ENCODE measurements around the gene SPATA16.

SPATA16 gene

GRCh38 chr3:172924546-172924945 lies 216.5 kb downstream of the SPATA16 start:
- Histone ChIP-seq H3K9me2 (replicated peaks; ENCODE audit: insufficient read depth, low read length) (no peaks in the 10 kb centered on the region), H3K27me3 (replicated peaks; ENCODE audit: insufficient read depth, low read length) (no peaks in the 10 kb centered on the region), H3K9ac (ENCODE audit: low read length) (no peak overlapping the region), H4K20me1 (ENCODE audit: insufficient read depth, low read length) (no peaks in the 10 kb centered on the region), H3K4me3 (ENCODE audit: low read length) (no peak overlapping the region), H3F3A (ENCODE audit: insufficient read depth, low read length) (no peaks in the 10 kb centered on the region), H3K79me2 (ENCODE audit: low read length) (no peaks in the 10 kb centered on the region), H3K4me2 (ENCODE audit: low read depth, low read length) (no peak overlapping the region), H3K4me1 (ENCODE audit: low read length) (no peaks in the 10 kb centered on the region), H2AFZ (ENCODE audit: low read length) (no peak overlapping the region), H3K27ac (ENCODE audit: low read length) (no peak overlapping the region), H3K36me3 (replicated peaks; ENCODE audit: insufficient read depth, low read length) (no peaks in the 10 kb centered on the region), H3K9me3 (replicated peaks; ENCODE audit: insufficient read depth, low read length) (no peaks in the 10 kb centered on the region)
- TF ChIP-seq EZH2phosphoT487 (IDR thresholded peaks at IDR 0.05; ENCODE audit: low read length) (no peak), CTCF (IDR thresholded peaks at IDR 0.05; ENCODE audit: low read length) (no peak), EZH2 (optimal IDR thresholded peaks at IDR 0.05; ENCODE audit: low read depth, low read length) (no peak)
- DNase-seq, result no peak

- no peak for TF ChIP-seq EZH2phosphoT487 (IDR thresholded peaks at IDR 0.05; ENCODE audit: low read length)
- no peak for TF ChIP-seq EZH2 (optimal IDR thresholded peaks at IDR 0.05; ENCODE audit: low read depth, low read length)
- no peak for TF ChIP-seq CTCF (IDR thresholded peaks at IDR 0.05; ENCODE audit: low read length)
- H4K20me1 ChIP-seq (ENCODE audit: insufficient read depth, low read length), result no peaks in the 10 kb centered on the region
- no peaks in the 10 kb centered on the region for H3F3A ChIP-seq (ENCODE audit: insufficient read depth, low read length)
- DNase-seq, result no peak
- no peak overlapping the region for H3K9ac ChIP-seq (ENCODE audit: low read length)
- H3K79me2 ChIP-seq (ENCODE audit: low read length), result no peaks in the 10 kb centered on the region
- H3K4me3 ChIP-seq (ENCODE audit: low read length), result no peak overlapping the region
- no peaks in the 10 kb centered on the region for H3K9me2 ChIP-seq (replicated peaks; ENCODE audit: insufficient read depth, low read length)
- H3K27ac ChIP-seq (ENCODE audit: low read length), result no peak overlapping the region
- no peaks in the 10 kb centered on the region for H3K4me1 ChIP-seq (ENCODE audit: low read length)
- no peak overlapping the region for H2AFZ ChIP-seq (ENCODE audit: low read length)
- H3K9me3 ChIP-seq (replicated peaks; ENCODE audit: insufficient read depth, low read length), result no peaks in the 10 kb centered on the region
- no peak overlapping the region for H3K4me2 ChIP-seq (ENCODE audit: low read depth, low read length)
- H3K36me3 ChIP-seq (replicated peaks; ENCODE audit: insufficient read depth, low read length), result no peaks in the 10 kb centered on the region
- H3K27me3 ChIP-seq (replicated peaks; ENCODE audit: insufficient read depth, low read length), result no peaks in the 10 kb centered on the region
These were observed 221.7 kb downstream of the SPATA16 start for GRCh38 chr3:172919297-172919683.

GRCh38 chr3:172918568-172919296 lies 222.3 kb downstream of the SPATA16 start:
- Histone ChIP-seq H3K36me3 (replicated peaks; ENCODE audit: insufficient read depth, low read length) (no peaks in the 10 kb centered on the region), H3K27me3 (replicated peaks; ENCODE audit: insufficient read depth, low read length) (no peaks in the 10 kb centered on the region), H3K27ac (ENCODE audit: low read length) (no peak overlapping the region), H3K9me2 (replicated peaks; ENCODE audit: insufficient read depth, low read length) (no peaks in the 10 kb centered on the region), H3K4me3 (ENCODE audit: low read length) (no peak overlapping the region), H2AFZ (ENCODE audit: low read length) (no peak overlapping the region), H3F3A (ENCODE audit: insufficient read depth, low read length) (no peaks in the 10 kb centered on the region), H3K9ac (ENCODE audit: low read length) (no peak overlapping the region), H4K20me1 (ENCODE audit: insufficient read depth, low read length) (no peaks in the 10 kb centered on the region), H3K4me2 (ENCODE audit: low read depth, low read length) (no peak overlapping the region), H3K4me1 (ENCODE audit: low read length) (no peaks in the 10 kb centered on the region), H3K79me2 (ENCODE audit: low read length) (no peaks in the 10 kb centered on the region), H3K9me3 (replicated peaks; ENCODE audit: insufficient read depth, low read length) (no peaks in the 10 kb centered on the region)
- no peak for DNase-seq
- TF ChIP-seq EZH2 (optimal IDR thresholded peaks at IDR 0.05; ENCODE audit: low read depth, low read length) (no peak), EZH2phosphoT487 (IDR thresholded peaks at IDR 0.05; ENCODE audit: low read length) (no peak), CTCF (IDR thresholded peaks at IDR 0.05; ENCODE audit: low read length) (no peak)
